ENCODE measurements around the gene GMDS. TPM values are rescaled to one million over a fixed set of nuclear protein-coding genes. Genes with fewer than 3 reads are reported as not detected.

GMDS gene
- total and polyA plus RNA-seq, 2 of the 4 experiments (the other 2 are of a cell fraction): 7.3 to 21.9 TPM

DNA sequence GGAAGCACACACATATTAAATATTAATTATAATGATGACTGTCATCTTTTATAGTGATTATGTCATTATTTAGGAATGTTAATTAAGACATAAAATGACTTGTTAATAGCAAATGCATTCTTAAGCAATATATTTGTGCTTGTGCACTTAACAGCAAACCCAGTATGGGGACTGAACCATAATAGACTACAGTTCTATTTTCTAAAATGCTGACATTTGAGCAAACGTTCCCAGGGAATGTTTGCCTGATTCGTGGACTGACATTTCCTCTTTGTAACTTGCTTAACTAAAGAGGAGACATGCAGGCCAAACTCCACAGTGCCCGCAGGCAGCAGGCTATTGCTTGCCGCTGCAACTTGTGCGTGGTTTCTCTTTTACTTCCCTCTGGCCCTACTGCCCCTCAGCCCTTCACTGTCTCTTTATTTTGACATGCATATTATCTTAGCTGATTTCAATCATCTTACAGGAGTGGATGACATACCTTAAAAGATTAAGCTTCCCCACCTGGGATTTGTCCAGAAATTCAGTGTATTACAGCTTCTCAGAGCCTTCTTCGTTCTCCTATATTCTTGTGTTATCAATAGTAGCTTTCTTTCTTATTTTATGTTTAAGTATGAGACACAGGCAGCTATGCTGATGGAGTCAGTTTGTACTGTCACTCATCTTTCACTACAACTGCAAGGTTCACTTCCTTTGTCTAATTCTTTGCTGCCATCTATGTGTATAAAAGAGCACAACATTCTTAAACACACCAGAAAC, 141.5 kb downstream of the GMDS start:
- Histone ChIP-seq H4K20me1 (ENCODE audit: insufficient read depth, low read length) (no peaks in the 10 kb centered on the region), H3K4me3 (ENCODE audit: insufficient read depth, low read depth, low read length) (no peak overlapping the region), H3K79me1 (ENCODE audit: low read depth in 1 of 2, low read length in 2 of 2) (no peaks in the 10 kb centered on the region; a peak in 1 of 4 replicates), H2AFZ (replicated peaks; ENCODE audit: low read length, poor library complexity) (no peak overlapping the region), H3K18ac (ENCODE audit: low read depth, low read length) (no peak overlapping the region), H3K9ac (ENCODE audit: low read depth, low read length) (no peak overlapping the region), H4K91ac (ENCODE audit: insufficient read depth, low read depth, low read length) (no peak overlapping the region), H3K27ac (ENCODE audit: insufficient read depth, low read length) (no peak overlapping the region), H2BK5ac (ENCODE audit: low read depth, low read length, poor library complexity, severe bottlenecking) (no peak overlapping the region), H2BK120ac (ENCODE audit: low read depth, low read length) (no peak overlapping the region), H4K8ac (ENCODE audit: low read depth in 2 of 2, low read length in 2 of 2) (no peak overlapping the region), H3K9me1 (ENCODE audit: insufficient read depth, low read length) (no peaks in the 10 kb centered on the region; the same call in 1 of the 2 replicates), H2BK15ac (ENCODE audit: low read depth, low read length) (no peak overlapping the region), H3K9me3 (ENCODE audit: control insufficient read depth, insufficient read depth, low read length) (no peaks in the 10 kb centered on the region), H3K36me3 (ENCODE audit: control insufficient read depth, insufficient read depth, low read length) (no peaks in the 10 kb centered on the region), H2AK9ac (replicated peaks; ENCODE audit: low read depth, low read length, poor library complexity) (no peak overlapping the region), H2BK20ac (ENCODE audit: low read depth, low read length) (no peak overlapping the region), H3K4ac (ENCODE audit: low read depth, low read length) (no peak overlapping the region), H2AK5ac (ENCODE audit: low read depth, low read length) (no peak overlapping the region), H3K4me2 (ENCODE audit: low read depth, low read length) (0 out of 2 replicates have a peak overlapping the region, but pooled peaks have one; percentile 16), H3K23ac (ENCODE audit: low read depth, low read length) (no peak overlapping the region), H3K14ac (replicated peaks; ENCODE audit: low read depth, low read length) (no peak overlapping the region), H3K27me3 (ENCODE audit: control insufficient read depth, insufficient read depth, low read length) (no peaks in the 10 kb centered on the region), H4K5ac (ENCODE audit: low read depth, low read length) (no peak overlapping the region), H3K56ac (ENCODE audit: extremely low read depth, insufficient read depth, low read length) (no peak overlapping the region), H3K4me1 (ENCODE audit: control insufficient read depth, insufficient read depth, low read length) (peaks cover 3% of the 10 kb centered on the region)
- ATAC-seq (ENCODE audit: low read depth): peak; percentile 82
- in situ Hi-C loops (cut with MboI; ENCODE audit: low sequenced_read_pairs) (loop anchor here (10.0 to 25.0 kb wide), 3 partner anchors 251 to 533 kb away; no protein-coding TSS in a partner anchor), intact Hi-C loops (cut with micrococcal nuclease) (loop anchor here (1.0 to 10.0 kb wide), 8 partner anchors 92 to 530 kb away; no protein-coding TSS in a partner anchor), dilution Hi-C loops (cut with HindIII; ENCODE audit: low sequenced_read_pairs, unreplicated experiment) (no loop called here)
- TF ChIP-seq MAZ (IDR thresholded peaks at IDR 0.05; ENCODE audit: borderline replicate concordance, low read depth, low read length) (no peak), SMC3 (IDR thresholded peaks at IDR 0.05; ENCODE audit: low read depth, low read length) (peak; percentile 82), RAD21 (IDR thresholded peaks at IDR 0.05; ENCODE audit: low read length) (peak; percentile 92), CHD1 (IDR thresholded peaks at IDR 0.05; ENCODE audit: low read depth, low read length) (no peak), MAFK (IDR thresholded peaks at IDR 0.05; ENCODE audit: low read depth, low read length) (0 out of 2 replicates have a peak, but pooled peaks have one; percentile 12), POLR2A (IDR thresholded peaks at IDR 0.05; ENCODE audit: low read depth, low read length) (0 out of 2 replicates have a peak, but pooled peaks have one; percentile 29)
- TF ChIP-seq, protein P1, sequence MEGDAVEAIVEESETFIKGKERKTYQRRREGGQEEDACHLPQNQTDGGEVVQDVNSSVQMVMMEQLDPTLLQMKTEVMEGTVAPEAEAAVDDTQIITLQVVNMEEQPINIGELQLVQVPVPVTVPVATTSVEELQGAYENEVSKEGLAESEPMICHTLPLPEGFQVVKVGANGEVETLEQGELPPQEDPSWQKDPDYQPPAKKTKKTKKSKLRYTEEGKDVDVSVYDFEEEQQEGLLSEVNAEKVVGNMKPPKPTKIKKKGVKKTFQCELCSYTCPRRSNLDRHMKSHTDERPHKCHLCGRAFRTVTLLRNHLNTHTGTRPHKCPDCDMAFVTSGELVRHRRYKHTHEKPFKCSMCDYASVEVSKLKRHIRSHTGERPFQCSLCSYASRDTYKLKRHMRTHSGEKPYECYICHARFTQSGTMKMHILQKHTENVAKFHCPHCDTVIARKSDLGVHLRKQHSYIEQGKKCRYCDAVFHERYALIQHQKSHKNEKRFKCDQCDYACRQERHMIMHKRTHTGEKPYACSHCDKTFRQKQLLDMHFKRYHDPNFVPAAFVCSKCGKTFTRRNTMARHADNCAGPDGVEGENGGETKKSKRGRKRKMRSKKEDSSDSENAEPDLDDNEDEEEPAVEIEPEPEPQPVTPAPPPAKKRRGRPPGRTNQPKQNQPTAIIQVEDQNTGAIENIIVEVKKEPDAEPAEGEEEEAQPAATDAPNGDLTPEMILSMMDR (conservative IDR thresholded peaks at IDR 0.05; ENCODE audit: low read depth, low read length): peak; percentile 81
- peak; percentile 69 for DNase-seq
- 54% methylated on average over 4 of the region's 6 CpGs; no CpG with 5 or more reads in 1 of the 2 experiments for WGBS, 2 experiments (ENCODE audit: extremely low coverage in 2 of 2, insufficient read length in 1 of 2)
- ChIA-PET CTCF (interaction anchor here (0.5 to 1.4 kb wide), 16 partner anchors 29 to 506 kb away, joined by 3 to 9 read pairs (median 4); partner anchors contain the start of gene FOXC1), POLR2A (ENCODE audit: unreplicated experiment) (no interaction called here)
- no TSS peak for BruUV-seq (replicated peaks)
